Adrenal gland (tissue), 5 donors: ENCODE results near the gene SMCHD1.

ENCODE experiments used
- POLR2A ChIP-seq, 2 donors: fragments of 450-650 bp; IDR thresholded peaks; one replicate each; pipeline ENCODE4 v1.6.1; 2017; ENCODE audit warnings: antibody characterized with exemption in 2 of 2, mild to moderate bottlenecking in 2 of 2, moderate library complexity in 1 of 2
- TF ChIP-seq, protein P1 (sequence below), 6 experiments: fragments of 450-650 bp in 4 of 6; fragments of 200-600 bp in 2 of 6; sonication (generic) in 1 of 6; IDR thresholded peaks; 1 replicate in 5 of 6; 2 replicates in 1 of 6; pipeline versions ENCODE4 v1.5.1 to v1.8.0; 2016 to 2021; ENCODE audit warnings: antibody characterized with exemption in 6 of 6, mild to moderate bottlenecking in 2 of 6, moderate library complexity in 1 of 6
- donor health status: DM: no; HTN: no; CAD: no.

GRCh38 chr18:2818281-2818680 is 162.8 kb downstream of the SMCHD1 start:
- TF ChIP-seq POLR2A (IDR thresholded peaks at IDR 0.05), result no peak
- TF ChIP-seq, protein P1, sequence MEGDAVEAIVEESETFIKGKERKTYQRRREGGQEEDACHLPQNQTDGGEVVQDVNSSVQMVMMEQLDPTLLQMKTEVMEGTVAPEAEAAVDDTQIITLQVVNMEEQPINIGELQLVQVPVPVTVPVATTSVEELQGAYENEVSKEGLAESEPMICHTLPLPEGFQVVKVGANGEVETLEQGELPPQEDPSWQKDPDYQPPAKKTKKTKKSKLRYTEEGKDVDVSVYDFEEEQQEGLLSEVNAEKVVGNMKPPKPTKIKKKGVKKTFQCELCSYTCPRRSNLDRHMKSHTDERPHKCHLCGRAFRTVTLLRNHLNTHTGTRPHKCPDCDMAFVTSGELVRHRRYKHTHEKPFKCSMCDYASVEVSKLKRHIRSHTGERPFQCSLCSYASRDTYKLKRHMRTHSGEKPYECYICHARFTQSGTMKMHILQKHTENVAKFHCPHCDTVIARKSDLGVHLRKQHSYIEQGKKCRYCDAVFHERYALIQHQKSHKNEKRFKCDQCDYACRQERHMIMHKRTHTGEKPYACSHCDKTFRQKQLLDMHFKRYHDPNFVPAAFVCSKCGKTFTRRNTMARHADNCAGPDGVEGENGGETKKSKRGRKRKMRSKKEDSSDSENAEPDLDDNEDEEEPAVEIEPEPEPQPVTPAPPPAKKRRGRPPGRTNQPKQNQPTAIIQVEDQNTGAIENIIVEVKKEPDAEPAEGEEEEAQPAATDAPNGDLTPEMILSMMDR (IDR thresholded peaks at IDR 0.05), result no peak
